ENCODE data around the gene CHMP3. TPM values are rescaled to one million over a fixed set of nuclear protein-coding genes. Genes with fewer than 3 reads are reported as not detected.

CHMP3 gene
- total RNA-seq, 1 experiment from 2014 or later, result 63.4 TPM

- no TSS peak for BruUV-seq (replicated peaks)
- TF ChIP-seq CTCF (IDR thresholded peaks at IDR 0.05 in 2 of 3, conservative IDR thresholded peaks at IDR 0.05 in 1 of 3; ENCODE audit: borderline replicate concordance in 1 of 3, insufficient read depth in 1 of 3, low read depth in 2 of 3, low read length in 2 of 3), result no peak
- TF ChIP-seq JUND (IDR thresholded peaks at IDR 0.05), result no peak
- TF ChIP-seq SRF (IDR thresholded peaks at IDR 0.05; ENCODE audit: low read depth), result no peak
- no peak for TF ChIP-seq SP1 (IDR thresholded peaks at IDR 0.05; ENCODE audit: low read depth)
- TF ChIP-seq MAX (IDR thresholded peaks at IDR 0.05), result no peak
- TF ChIP-seq REST (IDR thresholded peaks at IDR 0.05; ENCODE audit: low read depth), result no peak
- TF ChIP-seq ATF3 (IDR thresholded peaks at IDR 0.05), result no peak
- no peak for TF ChIP-seq ELF1 (IDR thresholded peaks at IDR 0.05; ENCODE audit: borderline replicate concordance, low read depth)
- no peak for TF ChIP-seq POLR2A (IDR thresholded peaks at IDR 0.05; ENCODE audit: borderline replicate concordance, extremely low read depth, insufficient read depth, insufficient read length)
- CTCF ChIA-PET, result no interaction called here
- DNase-seq (ENCODE audit: low read depth, low spot score), result no peak
- Histone ChIP-seq H3K4me2 (ENCODE audit: low read length) (no peak overlapping the region), H3K79me2 (ENCODE audit: insufficient read depth, low read length) (no peaks in the 10 kb centered on the region), H3K9ac (ENCODE audit: low read length) (no peak overlapping the region), H3K27me3 (ENCODE audit: insufficient read depth, low read length) (no peaks in the 10 kb centered on the region), H2AFZ (ENCODE audit: low read depth, low read length, poor library complexity, severe bottlenecking) (no peak overlapping the region), H4K20me1 (ENCODE audit: insufficient read depth) (no peaks in the 10 kb centered on the region), H3K27ac (ENCODE audit: low read depth, low read length) (no peak overlapping the region), H3K4me3 (replicated peaks in 1 of 2; ENCODE audit: low read depth in 1 of 2, low read length in 2 of 2) (no peak overlapping the region), H3K9me2 (ENCODE audit: insufficient read depth) (no peaks in the 10 kb centered on the region), H3K9me3 (ENCODE audit: control insufficient read depth in 1 of 2, insufficient read depth in 1 of 2, low read depth in 1 of 2, low read length in 2 of 2) (no peaks in the 10 kb centered on the region), H3K4me1 (ENCODE audit: control insufficient read depth in 1 of 2, insufficient read depth in 2 of 2, low read length in 2 of 2) (no peaks in the 10 kb centered on the region), H3K36me3 (ENCODE audit: control insufficient read depth in 1 of 2, insufficient read depth in 2 of 2, low read length in 2 of 2) (no peaks in the 10 kb centered on the region)
- no peak for ATAC-seq
- RAD21 ChIA-PET (ENCODE audit: low non-redundant PET in 1 of 2, low total read pairs in 2 of 2, uncharacterized antibody in 2 of 2, unreplicated experiment in 2 of 2), result no interaction called here
- intact Hi-C loops (cut with micrococcal nuclease), result no loop called here
- POLR2A ChIA-PET, result no interaction called here
Observed at GRCh38 chr2:86580560-86580959, 17.3 kb upstream of the CHMP3 start.

Measured in HCT116 (cell line).